Left ventricle myocardium inferior (tissue), 1 donor: ENCODE results near the gene RAB40C. TPM values are rescaled to one million over a fixed set of nuclear protein-coding genes. Genes with fewer than 3 reads are reported as not detected.

ENCODE experiments used
- DNase-seq: peaks from one replicate; pipeline ENCODE4 v3.0.0-alpha.2; 2020
- H3K27ac ChIP-seq: fragments of 200-600 bp; replicated peaks from 2 replicates; pipeline ENCODE4 v1.8.0; 2021
- H3K27me3 ChIP-seq: fragments of 200-600 bp; 2 replicates; pipeline ENCODE4 v1.8.0; 2021; ENCODE audit warnings: low read depth
- H3K36me3 ChIP-seq: fragments of 200-600 bp; 2 replicates; pipeline ENCODE4 v1.8.0; 2021
- H3K4me1 ChIP-seq: fragments of 200-600 bp; 2 replicates; pipeline ENCODE4 v1.8.0; 2021
- H3K4me3 ChIP-seq: fragments of 200-600 bp; 2 replicates; pipeline ENCODE4 v1.8.0; 2021; ENCODE audit warnings: mild to moderate bottlenecking, moderate library complexity
- H3K9me3 ChIP-seq: fragments of 200-600 bp; replicated peaks from 2 replicates; pipeline ENCODE4 v1.8.0; 2021
- CTCF ChIP-seq: fragments of 200-600 bp; IDR thresholded peaks from 2 replicates; pipeline ENCODE4 v1.8.0; 2021; ENCODE audit warnings: antibody characterized with exemption, mild to moderate bottlenecking, borderline replicate concordance
- intact Hi-C: fragments of 100-400 bp; cut with micrococcal nuclease; formaldehyde crosslinking; loops from one replicate; pipeline ENCODE4 v1.11.0; 2022
- total RNA-seq: library from RNA; stranded (reverse); fragmentation: NEBNext Ultra II Directional; extraction: Animal tissue kit (Norgen Biotek cat#: 25700); gene quantifications from one replicate; pipeline ENCODE4 v1.2.1, GENCODE V29; 2021
- donor health status: DM: no; HTN: yes; CAD: no; lungs with severe emphysema.

Gene RAB40C
- total RNA-seq, 1 donor from 2014 or later, result 10.3 TPM

GRCh38 chr16:576197-576822 is 13.6 kb upstream of the RAB40C start:
- Histone ChIP-seq H3K4me1 (peaks cover 7% of the 10 kb centered on the region), H3K27me3 (no peaks in the 10 kb centered on the region), H3K4me3 (no peak overlapping the region), H3K36me3 (peaks cover 21% of the 10 kb centered on the region), H3K9me3 (no peaks in the 10 kb centered on the region), H3K27ac (no peak overlapping the region)
- no peak for DNase-seq
- intact Hi-C loops, result no loop called here
- no peak for TF ChIP-seq CTCF

- Histone ChIP-seq H3K4me1 (peaks cover 7% of the 10 kb centered on the region), H3K27ac (no peak overlapping the region), H3K4me3 (no peak overlapping the region), H3K27me3 (no peaks in the 10 kb centered on the region), H3K36me3 (peaks cover 21% of the 10 kb centered on the region), H3K9me3 (no peaks in the 10 kb centered on the region)
- no peak for TF ChIP-seq CTCF
- DNase-seq, result no peak
- intact Hi-C loops, result no loop called here
Observed at GRCh38 chr16:576823-577201, 13.1 kb upstream of the RAB40C start.

GRCh38 chr16:577796-578195 is 12.1 kb upstream of the RAB40C start:
- H3K4me1 ChIP-seq, result peaks cover 7% of the 10 kb centered on the region
- DNase-seq, result no peak
- no peaks in the 10 kb centered on the region for H3K27me3 ChIP-seq
- no peaks in the 10 kb centered on the region for H3K9me3 ChIP-seq
- intact Hi-C loops, result no loop called here
- no peak overlapping the region for H3K4me3 ChIP-seq
- no peak overlapping the region for H3K27ac ChIP-seq
- no peak for TF ChIP-seq CTCF
- H3K36me3 ChIP-seq, result peaks cover 21% of the 10 kb centered on the region

GRCh38 chr16:578232-578869 is 11.5 kb upstream of the RAB40C start:
- Histone ChIP-seq H3K27ac (no peak overlapping the region), H3K4me1 (peaks cover 7% of the 10 kb centered on the region), H3K4me3 (no peak overlapping the region), H3K36me3 (peaks cover 21% of the 10 kb centered on the region), H3K9me3 (no peaks in the 10 kb centered on the region), H3K27me3 (no peaks in the 10 kb centered on the region)
- intact Hi-C loops, result no loop called here
- no peak for TF ChIP-seq CTCF
- DNase-seq, result no peak

GRCh38 chr16:578870-579405 is 10.9 kb upstream of the RAB40C start:
- peak; percentile 88 for TF ChIP-seq CTCF

More at GRCh38 chr16:578870-579405, 10.9 kb upstream of the RAB40C start:
- no peaks in the 10 kb centered on the region for H3K9me3 ChIP-seq
- H3K4me1 ChIP-seq, result peaks cover 10% of the 10 kb centered on the region
- peak overlapping the region; percentile 51 for H3K4me3 ChIP-seq
- no peaks in the 10 kb centered on the region for H3K27me3 ChIP-seq
- H3K36me3 ChIP-seq, result peaks cover 20% of the 10 kb centered on the region
- intact Hi-C loops, result no loop called here
- peak; percentile 74 for DNase-seq
- no peak overlapping the region for H3K27ac ChIP-seq
